GM21381 (cell line): ENCODE data around the gene VPS37B.

Experiments used
- ATAC-seq: cut with Tn5 transposase; IDR thresholded peaks from one replicate; pipeline ENCODE4 v1.9.1; 2021; ENCODE audit warnings: mild to moderate bottlenecking, moderate library complexity; ENCODE audit not compliant: unreplicated experiment

The VPS37B gene

GRCh38 chr12:122842505-122843405 lies 53.2 kb downstream of the VPS37B start:
- no peak for ATAC-seq

- ATAC-seq = no peak
These were observed 54.2 kb downstream of the VPS37B start for GRCh38 chr12:122841544-122842321.

- ATAC-seq = no peak
These were observed 55.1 kb downstream of the VPS37B start for GRCh38 chr12:122840580-122841513.

- ATAC-seq = no peak
These were observed 55.9 kb downstream of the VPS37B start for GRCh38 chr12:122839907-122840554.

- ATAC-seq = no peak
These were observed 57.1 kb downstream of the VPS37B start for GRCh38 chr12:122838841-122839240.

GRCh38 chr12:122837306-122838265 lies 58.3 kb downstream of the VPS37B start:
- no peak for ATAC-seq

GRCh38 chr12:122836027-122836921 lies 59.6 kb downstream of the VPS37B start:
- peak; percentile 35 for ATAC-seq

- ATAC-seq = peak; percentile 42
These were observed 60.2 kb downstream of the VPS37B start for GRCh38 chr12:122835750-122836026.

GRCh38 chr12:122834921-122835749 lies 60.8 kb downstream of the VPS37B start, which contains the start of gene HIP1R:
HIP1R (plus strand) TSS chr12:122835457; CDS start chr12:122835551, 94 bp downstream.
- ATAC-seq = peak; percentile 38

GRCh38 chr12:122834104-122834920 lies 61.6 kb downstream of the VPS37B start:
- ATAC-seq = no peak

GRCh38 chr12:122830517-122831214 lies 65.3 kb downstream of the VPS37B start:
- no peak for ATAC-seq

- ATAC-seq = no peak
These were observed 68.7 kb downstream of the VPS37B start for GRCh38 chr12:122827258-122827657.

GRCh38 chr12:122825773-122826724 lies 69.9 kb downstream of the VPS37B start:
- no peak for ATAC-seq

- no peak for ATAC-seq
These were observed 72.5 kb downstream of the VPS37B start for GRCh38 chr12:122823429-122823828.

GRCh38 chr12:122820838-122821271 lies 75.1 kb downstream of the VPS37B start:
- ATAC-seq = no peak
